ENCODE measurements around the gene GDF11. TPM values are rescaled to one million over a fixed set of nuclear protein-coding genes. Genes with fewer than 3 reads are reported as not detected.

The GDF11 gene
- total RNA-seq, 4 donors from 2014 or later, result 0.77 to 17.1 (median 5.0) TPM

DNA sequence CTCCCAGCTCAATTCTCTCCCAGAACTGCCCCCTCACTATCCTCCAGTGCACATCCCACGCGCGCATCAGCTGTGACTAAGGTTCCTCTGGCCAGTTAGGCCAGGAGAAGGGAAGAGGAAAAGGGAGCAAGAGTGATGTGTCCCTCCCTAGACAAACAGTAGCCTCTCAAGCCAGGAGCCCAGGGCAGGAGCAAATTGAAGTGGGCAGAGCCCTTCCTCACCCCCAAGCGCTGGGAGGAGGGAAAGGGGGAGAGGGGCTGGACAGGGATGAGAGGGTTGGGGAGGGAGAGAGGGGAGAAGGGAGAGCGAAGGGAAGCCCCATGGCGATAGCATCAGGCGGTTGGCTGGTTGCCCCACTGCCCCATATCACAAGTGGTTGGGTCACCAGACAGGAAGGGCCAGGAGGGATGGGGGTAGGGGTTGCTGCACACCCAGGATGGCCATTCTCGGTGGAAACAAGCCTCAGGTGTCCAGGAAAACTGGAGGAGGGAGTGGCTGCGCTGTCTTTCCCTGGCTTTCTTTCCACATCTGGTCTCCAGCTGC, 15.2 kb upstream of the GDF11 start:
- H3K27me3 ChIP-seq, result no peaks in the 10 kb centered on the region
- no peaks in the 10 kb centered on the region for H3K9me3 ChIP-seq
- peak overlapping the region; percentile 99 for H3K27ac ChIP-seq
- intact Hi-C loops (cut with DNase I; ENCODE audit: low total_unique reads), result no loop called here
- DNase-seq, result peak; percentile 70 to 81
- H3K36me3 ChIP-seq, result no peaks in the 10 kb centered on the region
- peaks cover 0 to 8% of the 10 kb centered on the region in 2 donors for H3K4me1 ChIP-seq
- peak overlapping the region; percentile 75 to 98 for H3K4me3 ChIP-seq
- peak in 1 of 2 donors; percentile 22 for TF ChIP-seq POLR2A (IDR thresholded peaks at IDR 0.05)
- TF ChIP-seq, protein P1, sequence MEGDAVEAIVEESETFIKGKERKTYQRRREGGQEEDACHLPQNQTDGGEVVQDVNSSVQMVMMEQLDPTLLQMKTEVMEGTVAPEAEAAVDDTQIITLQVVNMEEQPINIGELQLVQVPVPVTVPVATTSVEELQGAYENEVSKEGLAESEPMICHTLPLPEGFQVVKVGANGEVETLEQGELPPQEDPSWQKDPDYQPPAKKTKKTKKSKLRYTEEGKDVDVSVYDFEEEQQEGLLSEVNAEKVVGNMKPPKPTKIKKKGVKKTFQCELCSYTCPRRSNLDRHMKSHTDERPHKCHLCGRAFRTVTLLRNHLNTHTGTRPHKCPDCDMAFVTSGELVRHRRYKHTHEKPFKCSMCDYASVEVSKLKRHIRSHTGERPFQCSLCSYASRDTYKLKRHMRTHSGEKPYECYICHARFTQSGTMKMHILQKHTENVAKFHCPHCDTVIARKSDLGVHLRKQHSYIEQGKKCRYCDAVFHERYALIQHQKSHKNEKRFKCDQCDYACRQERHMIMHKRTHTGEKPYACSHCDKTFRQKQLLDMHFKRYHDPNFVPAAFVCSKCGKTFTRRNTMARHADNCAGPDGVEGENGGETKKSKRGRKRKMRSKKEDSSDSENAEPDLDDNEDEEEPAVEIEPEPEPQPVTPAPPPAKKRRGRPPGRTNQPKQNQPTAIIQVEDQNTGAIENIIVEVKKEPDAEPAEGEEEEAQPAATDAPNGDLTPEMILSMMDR (IDR thresholded peaks at IDR 0.05), result no peak

DNA sequence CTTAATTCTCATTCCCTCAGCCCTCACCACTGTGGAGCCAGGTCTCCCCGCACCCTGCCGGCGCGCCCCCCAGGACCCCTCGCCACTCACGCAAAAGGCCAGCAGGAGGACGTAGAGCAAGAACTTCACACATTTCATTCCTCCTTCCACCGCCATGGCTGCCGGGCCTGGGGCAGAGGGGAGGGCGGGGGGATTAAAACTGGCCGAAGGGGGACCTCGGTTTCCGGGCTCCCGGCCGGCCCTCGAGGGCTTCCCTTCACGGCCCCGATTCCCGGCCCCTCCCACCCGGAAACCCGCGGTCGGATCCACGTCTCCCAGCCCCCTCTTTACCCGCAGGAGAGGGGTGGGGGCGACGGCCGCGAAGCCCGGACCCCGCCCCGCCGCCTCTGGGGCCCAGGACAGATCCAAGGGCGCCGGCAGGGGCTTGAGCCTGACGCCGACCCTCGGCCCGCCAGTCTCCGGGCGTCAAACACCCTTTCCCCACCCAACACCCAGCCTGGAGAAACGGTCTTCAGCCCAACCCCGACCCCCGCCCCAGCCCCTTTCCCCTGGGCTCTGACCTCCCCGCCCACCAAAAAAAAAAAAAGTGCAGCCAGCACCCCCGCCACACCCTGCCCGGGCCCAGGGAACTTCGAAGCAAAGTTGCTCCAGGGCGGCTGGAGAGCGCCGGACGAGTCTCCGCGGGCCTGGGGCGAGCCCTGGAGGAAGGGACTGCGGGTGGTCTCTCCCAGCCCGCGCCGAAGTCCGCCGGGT, 14.6 kb upstream of the GDF11 start:
- Histone ChIP-seq H3K27ac (peak overlapping the region; percentile 99), H3K4me1 (peaks cover 0 to 8% of the 10 kb centered on the region in 2 donors), H3K36me3 (no peaks in the 10 kb centered on the region), H3K27me3 (no peaks in the 10 kb centered on the region), H3K9me3 (no peaks in the 10 kb centered on the region), H3K4me3 (peak overlapping the region; percentile 75 to 98)
- peak; percentile 83 to 84 for DNase-seq
- intact Hi-C loops (cut with DNase I; ENCODE audit: low total_unique reads), result no loop called here
- TF ChIP-seq, protein P1 (IDR thresholded peaks at IDR 0.05), result no peak
- TF ChIP-seq POLR2A (IDR thresholded peaks at IDR 0.05), result peak in 1 of 2 donors; percentile 10

DNA sequence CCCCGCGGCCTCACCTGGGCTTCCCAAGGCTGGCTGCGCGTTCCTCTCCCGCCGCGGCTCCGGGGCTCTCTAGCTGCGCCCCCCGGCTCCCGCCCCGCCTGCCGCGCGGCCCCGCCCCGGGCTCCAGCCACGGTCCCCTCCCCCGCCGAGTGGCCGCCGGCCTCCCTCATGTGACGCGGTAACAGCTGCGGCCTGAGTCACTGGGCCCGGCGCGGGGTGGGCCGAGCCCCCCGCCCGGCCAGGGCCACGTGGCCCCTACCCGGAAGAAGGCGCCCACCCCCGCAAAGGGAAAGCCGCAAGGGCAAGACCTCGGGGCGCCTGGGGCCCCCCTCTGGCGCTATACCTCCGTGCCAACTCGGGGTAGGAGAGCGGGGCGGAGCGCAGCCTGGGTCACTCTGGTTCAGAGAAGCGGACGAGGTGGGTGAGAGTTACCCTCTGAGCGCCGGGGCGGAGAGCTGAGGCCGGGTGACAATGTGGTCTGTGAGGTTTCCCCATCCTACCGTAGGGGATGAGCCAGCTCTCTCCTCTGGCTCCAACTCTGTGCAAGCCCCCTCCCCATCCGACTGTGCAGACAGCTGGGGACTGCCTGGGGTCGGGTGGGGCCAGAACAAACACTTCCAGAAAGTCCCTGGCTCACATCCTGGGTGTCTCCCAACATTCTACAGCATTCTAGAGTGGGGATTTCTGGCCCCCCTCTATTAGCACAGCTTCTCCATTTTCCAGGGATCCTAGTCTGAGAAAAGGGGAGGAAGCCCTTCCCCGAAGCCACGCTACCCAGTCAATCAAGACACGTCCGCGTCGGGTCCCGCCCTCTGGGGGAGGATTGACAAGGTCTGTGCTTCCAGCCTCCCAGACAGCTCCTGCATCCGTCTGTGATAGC, 13.7 kb upstream of the GDF11 start, which contains the start of gene CD63:
TSS of gene CD63 (minus strand) at position 71 of the 880 bp plus-strand sequence. CDS start 668 bp downstream, outside the sequence.
- H3K9me3 ChIP-seq, result no peaks in the 10 kb centered on the region
- peak within 1 kb of the TSS; percentile 75 to 98 for H3K4me3 ChIP-seq
- no peaks in the 10 kb centered on the region for H3K27me3 ChIP-seq
- H3K4me1 ChIP-seq, result peaks cover 0 to 8% of the 10 kb centered on the region in 2 donors
- H3K27ac ChIP-seq, result peak within 1 kb of the TSS; percentile 99
- TF ChIP-seq, protein P1 (IDR thresholded peaks at IDR 0.05), result no peak
- TF ChIP-seq POLR2A (IDR thresholded peaks at IDR 0.05), result peak; percentile 75 to 93
- H3K36me3 ChIP-seq, result no peaks in the 10 kb centered on the region
- intact Hi-C loops (cut with DNase I; ENCODE audit: low total_unique reads), result no loop called here
- peak; percentile 93 for DNase-seq

DNA sequence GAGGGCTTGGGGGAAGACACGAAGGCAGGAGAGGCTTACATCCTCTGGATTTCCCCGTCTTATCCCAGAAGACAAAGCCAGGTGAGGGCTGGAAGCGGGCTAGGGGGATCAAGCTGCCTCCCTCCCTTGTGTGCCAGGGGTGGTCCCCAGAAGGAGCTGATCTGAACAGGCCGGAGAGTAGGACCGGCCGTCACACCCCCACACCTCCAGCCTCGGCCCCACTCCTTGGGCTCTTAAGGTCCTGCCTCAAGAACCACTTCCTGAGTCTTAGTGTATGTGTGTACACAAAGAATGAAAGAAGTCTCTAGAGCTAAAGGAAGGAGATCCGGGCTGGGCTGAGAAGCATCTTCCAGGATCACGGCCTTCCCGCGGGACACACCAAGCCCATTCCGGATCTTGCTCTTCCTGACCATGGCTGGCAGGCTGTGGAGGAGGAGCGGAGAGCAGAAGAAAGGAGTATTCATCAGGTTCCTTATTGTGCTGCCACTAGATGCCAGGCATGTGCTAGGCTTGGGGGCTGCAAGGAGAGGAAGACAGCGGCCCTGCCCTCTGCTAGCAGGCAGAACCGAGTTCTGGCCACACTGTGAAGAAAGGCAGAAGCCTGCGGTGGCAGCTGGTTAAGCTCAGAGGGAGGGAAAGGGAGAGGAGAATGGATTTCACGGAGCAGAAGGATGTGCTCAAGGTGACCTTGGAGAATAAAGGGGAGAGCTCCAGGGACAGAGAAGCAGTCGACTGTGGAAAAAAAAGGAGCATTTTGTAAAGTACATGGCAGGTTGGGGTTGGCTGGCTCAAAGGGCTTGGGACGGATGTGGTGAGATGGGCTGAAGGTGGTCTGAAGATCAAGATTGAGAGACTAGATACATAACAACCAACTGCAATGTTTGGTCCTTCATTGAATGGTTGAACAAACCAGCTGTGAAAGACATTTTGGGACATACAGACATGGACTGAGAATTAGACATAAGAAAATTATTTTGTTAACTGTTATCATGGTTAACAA, 12.8 kb upstream of the GDF11 start:
- Histone ChIP-seq H3K9me3 (no peaks in the 10 kb centered on the region), H3K36me3 (no peaks in the 10 kb centered on the region), H3K4me3 (peak overlapping the region; percentile 75 to 98), H3K27me3 (no peaks in the 10 kb centered on the region), H3K4me1 (peaks cover 0 to 8% of the 10 kb centered on the region in 2 donors), H3K27ac (peak overlapping the region; percentile 99)
- intact Hi-C loops (cut with DNase I; ENCODE audit: low total_unique reads), result no loop called here
- TF ChIP-seq, protein P1 (IDR thresholded peaks at IDR 0.05), result peak in 1 of 4 experiments; percentile 11
- no peak for TF ChIP-seq POLR2A (IDR thresholded peaks at IDR 0.05)
- DNase-seq, result no peak

Data from uterus (tissue), 4 donors.